Endothelial cell of umbilical vein (primary cell): ENCODE results near the gene PTH1R.

ENCODE experiments used
- CTCF ChIP-seq, 2 donors: IDR thresholded peaks; 1 replicate in 1 of 2; 2 replicates in 1 of 2; pipeline ENCODE4 v1.5.1; 2011; ENCODE audit warnings: low read length in 2 of 2, mild to moderate bottlenecking in 2 of 2, moderate library complexity in 2 of 2, control low read depth in 1 of 2, inconsistent platforms in 1 of 2, low read depth in 1 of 2; ENCODE audit not compliant: insufficient read depth in 1 of 2; ENCODE audit errors: extremely low read depth in 1 of 2
- POLR2AphosphoS5 ChIP-seq: IDR thresholded peaks from 2 replicates; pipeline ENCODE4 v1.6.1; 2012; ENCODE audit warnings: low read depth, mild to moderate bottlenecking, control low read depth, low read length, moderate library complexity; ENCODE audit not compliant: insufficient read depth

- TF ChIP-seq CTCF (IDR thresholded peaks at IDR 0.05; ENCODE audit: extremely low read depth in 1 of 2, insufficient read depth in 1 of 2, low read depth in 1 of 2, low read length in 2 of 2) (no peak), POLR2AphosphoS5 (no peak)
Measured at GRCh38 chr3:46897031-46897430, 19.5 kb downstream of the PTH1R start.
